Gastroesophageal sphincter (tissue), 3 donors: ENCODE measurements around the gene BPGM.

Source experiments
- POLR2A ChIP-seq, 2 donors: fragments of 450-650 bp; IDR thresholded peaks; one replicate each; pipeline ENCODE4 v1.6.1; 2017; ENCODE audit warnings: antibody characterized with exemption in 2 of 2, mild to moderate bottlenecking in 2 of 2, moderate library complexity in 1 of 2
- POLR2AphosphoS5 ChIP-seq: sonication (generic); formaldehyde crosslinking; IDR thresholded peaks from one replicate; pipeline ENCODE4 v1.6.1; 2017; ENCODE audit warnings: antibody characterized with exemption
- TF ChIP-seq, protein P1 (sequence below), 4 experiments: fragments of 200-600 bp in 2 of 4; fragments of 450-650 bp in 2 of 4; sonication (generic) in 1 of 4; IDR thresholded peaks; one replicate each; pipeline ENCODE4 v1.5.1; 2017 to 2019; ENCODE audit warnings: antibody characterized with exemption in 4 of 4, mild to moderate bottlenecking in 2 of 4, moderate library complexity in 2 of 4

DNA sequence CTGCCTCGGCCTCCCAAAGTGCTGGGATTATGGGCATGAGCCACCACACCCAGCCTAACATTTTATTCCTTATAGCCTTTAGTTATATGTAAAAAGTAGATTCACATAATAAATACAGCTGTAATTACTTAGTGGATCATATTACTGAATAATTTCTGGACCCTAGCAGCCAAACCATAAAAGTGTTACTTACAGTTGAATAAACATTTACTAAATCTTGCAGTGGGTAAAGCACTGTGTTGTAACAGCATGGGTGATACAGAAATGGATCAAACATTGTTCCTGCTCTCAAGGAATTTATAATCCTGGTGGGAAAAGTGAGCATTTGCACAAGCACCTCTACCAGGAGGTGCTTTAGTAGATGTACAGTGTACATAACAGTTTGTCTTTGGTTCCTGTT is 25.0 kb downstream of the BPGM start:
- TF ChIP-seq, protein P1, sequence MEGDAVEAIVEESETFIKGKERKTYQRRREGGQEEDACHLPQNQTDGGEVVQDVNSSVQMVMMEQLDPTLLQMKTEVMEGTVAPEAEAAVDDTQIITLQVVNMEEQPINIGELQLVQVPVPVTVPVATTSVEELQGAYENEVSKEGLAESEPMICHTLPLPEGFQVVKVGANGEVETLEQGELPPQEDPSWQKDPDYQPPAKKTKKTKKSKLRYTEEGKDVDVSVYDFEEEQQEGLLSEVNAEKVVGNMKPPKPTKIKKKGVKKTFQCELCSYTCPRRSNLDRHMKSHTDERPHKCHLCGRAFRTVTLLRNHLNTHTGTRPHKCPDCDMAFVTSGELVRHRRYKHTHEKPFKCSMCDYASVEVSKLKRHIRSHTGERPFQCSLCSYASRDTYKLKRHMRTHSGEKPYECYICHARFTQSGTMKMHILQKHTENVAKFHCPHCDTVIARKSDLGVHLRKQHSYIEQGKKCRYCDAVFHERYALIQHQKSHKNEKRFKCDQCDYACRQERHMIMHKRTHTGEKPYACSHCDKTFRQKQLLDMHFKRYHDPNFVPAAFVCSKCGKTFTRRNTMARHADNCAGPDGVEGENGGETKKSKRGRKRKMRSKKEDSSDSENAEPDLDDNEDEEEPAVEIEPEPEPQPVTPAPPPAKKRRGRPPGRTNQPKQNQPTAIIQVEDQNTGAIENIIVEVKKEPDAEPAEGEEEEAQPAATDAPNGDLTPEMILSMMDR (IDR thresholded peaks at IDR 0.05), result no peak
- TF ChIP-seq POLR2A (IDR thresholded peaks at IDR 0.05) (no peak), POLR2AphosphoS5 (no peak)
